ENCODE data around the gene BCORL1.

Gene BCORL1

GRCh38 chrX:130095249-130096030 lies 113.0 kb downstream of the BCORL1 start:
- DNase-seq (ENCODE audit: low spot score): no peak

- DNase-seq (ENCODE audit: low spot score): no peak
These were observed 115.2 kb downstream of the BCORL1 start for GRCh38 chrX:130097507-130098209.

- no peak for DNase-seq (ENCODE audit: low spot score)
These were observed 115.7 kb downstream of the BCORL1 start for GRCh38 chrX:130098210-130098552.

- no peak for DNase-seq (ENCODE audit: low spot score)
These were observed 117.7 kb downstream of the BCORL1 start for GRCh38 chrX:130100180-130100579.

- DNase-seq (ENCODE audit: low spot score): no peak
These were observed 121.2 kb downstream of the BCORL1 start for GRCh38 chrX:130103605-130104004.

GRCh38 chrX:130105244-130105643 lies 122.8 kb downstream of the BCORL1 start:
- no peak for DNase-seq (ENCODE audit: low spot score)

GRCh38 chrX:130106071-130106470 lies 123.6 kb downstream of the BCORL1 start:
- DNase-seq (ENCODE audit: low spot score): no peak

Measured in CD4-positive, alpha-beta T cell treated with Interleukin-6 at 100 ng/mL for 8 hours (primary cell).